GM06990 (cell line): Measurements from ENCODE around the gene FLNB.
"Not testable (repeated sequence)": the region's sequence is repeated elsewhere in the genome, so short reads cannot be mapped to it uniquely, and the experiment has no call there.

Experiments
- DNase-seq: peaks from one replicate; pipeline ENCODE4 v3.0.0-alpha.2; 2011; ENCODE audit not compliant: insufficient read length; ENCODE audit errors: extremely low read depth
- H3K27me3 ChIP-seq: replicated peaks from 2 replicates; pipeline ENCODE4 v1.6.0; 2011; ENCODE audit warnings: low read length; ENCODE audit not compliant: control insufficient read depth, insufficient read depth
- H3K36me3 ChIP-seq: 2 replicates; pipeline ENCODE4 v1.5.1; 2011; ENCODE audit warnings: low read length; ENCODE audit not compliant: control insufficient read depth, insufficient read depth
- H3K4me3 ChIP-seq: replicated peaks from 2 replicates; pipeline ENCODE4 v1.5.1; 2011; ENCODE audit warnings: low read depth, mild to moderate bottlenecking, control low read depth, low read length
- CTCF ChIP-seq: IDR thresholded peaks from 2 replicates; pipeline ENCODE4 v1.5.1; 2011; ENCODE audit warnings: low read length, control low read depth, mild to moderate bottlenecking, inconsistent platforms; ENCODE audit not compliant: insufficient read depth, poor library complexity, severe bottlenecking

The FLNB gene

GRCh38 chr3:57982561-57983243 is 25.5 kb upstream of the FLNB start:
- no peak for DNase-seq
- H3K27me3 ChIP-seq = no peaks in the 10 kb centered on the region
- no peaks in the 10 kb centered on the region for H3K36me3 ChIP-seq
- no peak overlapping the region for H3K4me3 ChIP-seq
- no peak for TF ChIP-seq CTCF

- Histone ChIP-seq H3K36me3 (no peaks in the 10 kb centered on the region), H3K4me3 (no peak overlapping the region), H3K27me3 (no peaks in the 10 kb centered on the region)
- peak; percentile 80 for DNase-seq
- no peak for TF ChIP-seq CTCF
Measured at GRCh38 chr3:57983734-57984518, 24.3 kb upstream of the FLNB start.

- Histone ChIP-seq H3K36me3 (no peaks in the 10 kb centered on the region), H3K4me3 (no peak overlapping the region), H3K27me3 (no peaks in the 10 kb centered on the region)
- no peak for DNase-seq
- TF ChIP-seq CTCF = no peak
Measured at GRCh38 chr3:57985176-57985983, 22.8 kb upstream of the FLNB start.

GRCh38 chr3:57985984-57986246 is 22.3 kb upstream of the FLNB start:
- Histone ChIP-seq H3K36me3 (no peaks in the 10 kb centered on the region), H3K4me3 (no peak overlapping the region), H3K27me3 (no peaks in the 10 kb centered on the region)
- no peak for DNase-seq
- TF ChIP-seq CTCF = no peak

GRCh38 chr3:57986261-57986660 is 22.0 kb upstream of the FLNB start:
- TF ChIP-seq CTCF = no peak
- DNase-seq = no peak
- H3K36me3 ChIP-seq = no peaks in the 10 kb centered on the region
- H3K4me3 ChIP-seq = no peak overlapping the region
- H3K27me3 ChIP-seq = no peaks in the 10 kb centered on the region

GRCh38 chr3:57989198-57989597 is 19.0 kb upstream of the FLNB start:
- not testable (repeated sequence) for H3K36me3 ChIP-seq, H3K27me3 ChIP-seq, DNase-seq, H3K4me3 ChIP-seq
